KMS-11 (cell line): ENCODE data around the gene IGFL3.
"Not testable (repeated sequence)": the region's sequence is repeated elsewhere in the genome, so short reads cannot be mapped to it uniquely, and the experiment has no call there.

Experiments
- H2AFZ ChIP-seq: fragments of 200-600 bp; sonication (generic); 2 replicates; pipeline ENCODE4 v1.6.1; 2016; ENCODE audit warnings: antibody characterized with exemption, mixed run types, low read depth
- H3K27ac ChIP-seq: fragments of 200-600 bp; sonication (generic); 2 replicates; pipeline ENCODE4 v1.6.1; 2016; ENCODE audit warnings: mild to moderate bottlenecking, mixed run types
- H3K27me3 ChIP-seq: fragments of 200-600 bp; sonication (generic); 2 replicates; pipeline ENCODE4 v1.6.1; 2017; ENCODE audit warnings: mild to moderate bottlenecking, low read depth, mixed run types, moderate library complexity; ENCODE audit not compliant: insufficient read depth
- H3K36me3 ChIP-seq: fragments of 200-600 bp; sonication (generic); 2 replicates; pipeline ENCODE4 v1.6.1; 2017; ENCODE audit warnings: mild to moderate bottlenecking, mixed run types; ENCODE audit not compliant: insufficient read depth
- H3K4me1 ChIP-seq: fragments of 200-600 bp; sonication (generic); 2 replicates; pipeline ENCODE4 v1.6.1; 2016; ENCODE audit warnings: mild to moderate bottlenecking, low read depth, mixed run types; ENCODE audit not compliant: poor library complexity, severe bottlenecking
- H3K4me2 ChIP-seq: fragments of 200-600 bp; sonication (generic); 2 replicates; pipeline ENCODE4 v1.7.0; 2016; ENCODE audit warnings: mild to moderate bottlenecking, mixed run types
- H3K4me3 ChIP-seq: fragments of 200-600 bp; sonication (generic); IDR thresholded peaks from 2 replicates; pipeline ENCODE4 v1.6.1; 2017; ENCODE audit warnings: low read depth, low read length, mixed read lengths; ENCODE audit not compliant: insufficient read depth
- H3K79me2 ChIP-seq: fragments of 200-600 bp; sonication (generic); 2 replicates; pipeline ENCODE4 v1.6.1; 2016; ENCODE audit warnings: low read depth, mixed run types; ENCODE audit not compliant: insufficient read depth
- H3K9ac ChIP-seq: fragments of 200-600 bp; sonication (generic); 2 replicates; pipeline ENCODE4 v1.6.1; 2016; ENCODE audit warnings: mild to moderate bottlenecking, mixed run types
- H4K20me1 ChIP-seq: fragments of 200-600 bp; sonication (generic); 2 replicates; pipeline ENCODE4 v1.6.1; 2016; ENCODE audit warnings: mild to moderate bottlenecking, mixed run types; ENCODE audit not compliant: insufficient read depth
- CTCF ChIP-seq: fragments of 200-600 bp; sonication (generic); conservative IDR thresholded peaks from 2 replicates; pipeline ENCODE4 v1.6.1; 2017; ENCODE audit warnings: low read depth, mild to moderate bottlenecking, antibody characterized with exemption, low read length, moderate library complexity, mixed read lengths

IGFL3 gene

DNA sequence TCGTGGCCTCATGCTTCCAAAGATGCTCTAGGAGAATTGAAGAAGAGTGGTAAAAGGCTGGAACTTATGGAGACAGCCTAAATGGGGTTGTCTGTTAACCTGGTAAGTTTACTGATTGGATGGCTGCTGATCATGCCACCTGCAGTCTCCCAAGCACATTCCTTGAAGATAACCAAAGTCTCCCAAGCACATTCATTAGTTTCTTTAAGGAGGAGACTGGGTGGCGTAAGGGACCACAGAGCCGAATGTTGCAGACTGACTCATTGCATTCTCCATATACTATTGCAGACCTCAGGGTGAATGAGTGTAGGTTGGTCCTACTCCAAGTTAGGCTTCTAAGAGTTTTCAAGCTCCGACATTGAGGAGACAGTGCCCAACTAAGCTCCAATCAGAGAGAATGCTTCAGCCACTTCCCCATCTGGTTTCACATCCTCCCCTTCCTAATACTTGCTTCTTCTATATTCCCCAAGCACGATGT, at the start of gene IGFL3:
TSS of gene IGFL3 (minus strand) at position 51 of the 478 bp plus-strand sequence. CDS start at position 12, 39 bp downstream.
- Histone ChIP-seq H3K4me3 (no peak within 1 kb of the TSS), H3K27ac (no peak within 1 kb of the TSS), H3K27me3 (no peaks in the 10 kb centered on the region), H4K20me1 (no peaks in the 10 kb centered on the region), H3K36me3 (no peaks in the 10 kb centered on the region), H3K4me2 (no peak within 1 kb of the TSS), H3K4me1 (no peaks in the 10 kb centered on the region), H3K79me2 (no peaks in the 10 kb centered on the region), H3K9ac (no peak within 1 kb of the TSS), H2AFZ (no peak within 1 kb of the TSS)
- no peak for TF ChIP-seq CTCF

- H2AFZ ChIP-seq, result no peak overlapping the region
- peaks cover 12% of the 10 kb centered on the region for H3K27me3 ChIP-seq
- no peak overlapping the region for H3K4me2 ChIP-seq
- no peaks in the 10 kb centered on the region for H3K4me1 ChIP-seq
- H4K20me1 ChIP-seq, result no peaks in the 10 kb centered on the region
- H3K36me3 ChIP-seq, result no peaks in the 10 kb centered on the region
- H3K79me2 ChIP-seq, result no peaks in the 10 kb centered on the region
- no peak overlapping the region for H3K27ac ChIP-seq
- H3K9ac ChIP-seq, result no peak overlapping the region
- no peak for TF ChIP-seq CTCF
- H3K4me3 ChIP-seq, result no peak overlapping the region
These were observed 49.5 kb upstream of the IGFL3 start for GRCh38 chr19:46173886-46174480.

- Histone ChIP-seq H3K4me2 (no peak overlapping the region), H3K27me3 (no peaks in the 10 kb centered on the region; the same call in 1 of the 2 replicates), H3K27ac (no peak overlapping the region), H2AFZ (no peak overlapping the region), H3K9ac (no peak overlapping the region), H4K20me1 (no peaks in the 10 kb centered on the region), H3K4me1 (no peaks in the 10 kb centered on the region), H3K4me3 (no peak overlapping the region), H3K36me3 (no peaks in the 10 kb centered on the region), H3K79me2 (no peaks in the 10 kb centered on the region)
- TF ChIP-seq CTCF, result no peak
These were observed 38.2 kb upstream of the IGFL3 start for GRCh38 chr19:46162731-46163130.

GRCh38 chr19:46161642-46162257, 37.3 kb upstream of the IGFL3 start:
- H3K27ac ChIP-seq, H3K36me3 ChIP-seq, H3K4me3 ChIP-seq, H3K9ac ChIP-seq, H2AFZ ChIP-seq, H3K27me3 ChIP-seq, H3K4me1 ChIP-seq, H4K20me1 ChIP-seq, H3K4me2 ChIP-seq, H3K79me2 ChIP-seq: not testable (repeated sequence)

DNA sequence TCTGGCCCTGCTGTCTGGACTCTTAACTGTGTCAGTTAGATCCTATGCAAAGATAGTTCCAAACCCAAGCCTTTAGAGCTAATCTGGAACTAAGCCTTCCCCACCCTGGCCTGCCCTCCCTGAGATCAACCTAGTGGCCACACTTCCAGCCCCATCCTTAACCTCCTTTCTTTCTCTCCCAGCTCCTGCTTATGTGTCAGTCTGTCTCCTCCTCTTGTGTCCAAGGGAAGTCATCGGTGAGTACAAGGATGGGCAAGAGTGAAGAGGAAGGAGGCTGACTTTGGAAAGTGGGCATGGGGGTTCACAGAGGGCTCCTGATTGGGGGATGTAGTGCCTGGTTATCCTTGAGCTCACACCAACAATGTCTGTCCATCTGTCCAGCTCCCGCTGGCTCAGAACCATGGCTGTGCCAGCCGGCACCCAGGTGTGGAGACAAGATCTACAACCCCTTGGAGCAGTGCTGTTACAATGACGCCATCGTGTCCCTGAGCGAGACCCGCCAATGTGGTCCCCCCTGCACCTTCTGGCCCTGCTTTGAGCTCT, 35.8 kb upstream of the IGFL3 start:
- Histone ChIP-seq H3K27me3 (no peaks in the 10 kb centered on the region), H3K79me2 (no peaks in the 10 kb centered on the region), H3K9ac (no peak overlapping the region), H4K20me1 (no peaks in the 10 kb centered on the region), H3K4me3 (no peak overlapping the region), H3K27ac (no peak overlapping the region), H3K36me3 (no peaks in the 10 kb centered on the region), H3K4me1 (no peaks in the 10 kb centered on the region), H3K4me2 (no peak overlapping the region), H2AFZ (no peak overlapping the region)
- TF ChIP-seq CTCF, result no peak
